Neural cell (in vitro differentiated cells): ENCODE data around the gene TFIP11. TPM values are rescaled to one million over a fixed set of nuclear protein-coding genes. Genes with fewer than 3 reads are reported as not detected.

ENCODE experiments used
- H2AFZ ChIP-seq: fragments of 200-600, 300-800 bp; sonication (generic), shearing (Covaris generic); 2 replicates; pipeline ENCODE4 v1.6.0; 2014; ENCODE audit warnings: low read depth, mild to moderate bottlenecking, antibody characterized with exemption, low read length, moderate library complexity
- H3F3A ChIP-seq: fragments of 200-600 bp; shearing (Covaris generic); 2 replicates; pipeline ENCODE4 v1.6.1; 2016; ENCODE audit warnings: mild to moderate bottlenecking, moderate library complexity, mixed read lengths, antibody characterized with exemption, low read length; ENCODE audit not compliant: insufficient read depth, poor library complexity, severe bottlenecking
- H3K27ac ChIP-seq: fragments of 200-600, 300-800 bp; sonication (generic), shearing (Covaris generic); 2 replicates; pipeline ENCODE4 v1.5.1; 2014; ENCODE audit warnings: mild to moderate bottlenecking, low read length, moderate library complexity
- H3K27me3 ChIP-seq: fragments of 300-800, 200-600 bp; sonication (generic), shearing (Covaris generic); 2 replicates; pipeline ENCODE4 v1.6.0; 2014; ENCODE audit warnings: mild to moderate bottlenecking, low read depth, low read length, moderate library complexity; ENCODE audit not compliant: insufficient read depth
- H3K36me3 ChIP-seq: fragments of 300-800, 200-600 bp; sonication (generic), shearing (Covaris generic); 2 replicates; pipeline ENCODE4 v1.5.1; 2014; ENCODE audit warnings: mild to moderate bottlenecking, antibody characterized with exemption, low read length, moderate library complexity; ENCODE audit not compliant: insufficient read depth
- H3K4me2 ChIP-seq: fragments of 300-800, 200-600 bp; sonication (generic), shearing (Covaris generic); 2 replicates; pipeline ENCODE4 v1.6.0; 2014; ENCODE audit warnings: mild to moderate bottlenecking, low read length
- H3K4me3 ChIP-seq: fragments of 300-800, 200-600 bp; sonication (generic), shearing (Covaris generic); 2 replicates; pipeline ENCODE4 v1.5.1; 2014; ENCODE audit warnings: mild to moderate bottlenecking, low read length, moderate library complexity
- H3K79me2 ChIP-seq: fragments of 200-600 bp; shearing (Covaris generic); replicated peaks from 2 replicates; pipeline ENCODE4 v1.6.0; 2014; ENCODE audit warnings: mild to moderate bottlenecking, low read length, moderate library complexity; ENCODE audit not compliant: insufficient read depth
- H3K9ac ChIP-seq: fragments of 300-800, 200-600 bp; sonication (generic), shearing (Covaris generic); 2 replicates; pipeline ENCODE4 v1.6.1; 2016; ENCODE audit warnings: mild to moderate bottlenecking, low read length, mixed read lengths
- H3K9me2 ChIP-seq: fragments of 200-600 bp; shearing (Covaris generic); 2 replicates; pipeline ENCODE4 v1.6.1; 2016; ENCODE audit warnings: mild to moderate bottlenecking, low read length, mixed read lengths; ENCODE audit not compliant: insufficient read depth
- H3K9me3 ChIP-seq: fragments of 200-600, 300-800 bp; sonication (generic), shearing (Covaris generic); 2 replicates; pipeline ENCODE4 v1.6.1; 2016; ENCODE audit warnings: mild to moderate bottlenecking, mixed run types, low read length, moderate library complexity, mixed read lengths
- H4K20me1 ChIP-seq: fragments of 200-600 bp; shearing (Covaris generic); 2 replicates; pipeline ENCODE4 v1.6.1; 2016; ENCODE audit warnings: mild to moderate bottlenecking, mixed run types; ENCODE audit not compliant: insufficient read depth
- EP300 ChIP-seq: fragments of 450-650 bp; conservative IDR thresholded peaks from 2 replicates; pipeline ENCODE4 v1.6.1; 2014; ENCODE audit warnings: antibody characterized with exemption, mild to moderate bottlenecking, moderate library complexity; ENCODE audit not compliant: poor library complexity, severe bottlenecking
- EZH2 ChIP-seq: fragments of 200-600, 300-800 bp; shearing (Covaris generic), sonication (generic); IDR thresholded peaks from 2 replicates; pipeline ENCODE4 v1.6.1; 2014; ENCODE audit warnings: antibody characterized with exemption, low read length, borderline replicate concordance, mild to moderate bottlenecking; ENCODE audit not compliant: insufficient read depth, poor library complexity, severe bottlenecking
- MXI1 ChIP-seq: fragments of 450-650 bp; conservative IDR thresholded peaks from 2 replicates; pipeline ENCODE4 v1.6.1; 2014; ENCODE audit warnings: antibody characterized with exemption, mild to moderate bottlenecking; ENCODE audit not compliant: poor library complexity, severe bottlenecking
- POLR2AphosphoS5 ChIP-seq: IDR thresholded peaks from 2 replicates; pipeline ENCODE4 v1.6.1; 2012
- RAD21 ChIP-seq: fragments of 450-650 bp; conservative IDR thresholded peaks from 2 replicates; pipeline ENCODE4 v1.6.1; 2014; ENCODE audit warnings: antibody characterized with exemption, mild to moderate bottlenecking, moderate library complexity
- REST ChIP-seq: IDR thresholded peaks from 2 replicates; pipeline ENCODE4 v1.6.1; 2012; ENCODE audit warnings: borderline replicate concordance
- SMC3 ChIP-seq: fragments of 450-650 bp; conservative IDR thresholded peaks from 2 replicates; pipeline ENCODE4 v1.6.1; 2014; ENCODE audit warnings: antibody characterized with exemption, mild to moderate bottlenecking, moderate library complexity; ENCODE audit not compliant: poor library complexity
- TAF1 ChIP-seq: IDR thresholded peaks from 2 replicates; pipeline ENCODE4 v1.6.1; 2012; ENCODE audit warnings: low read depth
- polyA plus RNA-seq: library from polyadenylated mRNA; depleted of rRNA; stranded (reverse); fragments of >200 nt; gene quantifications from 2 replicates; pipeline ENCODE4 v1.2.3, GENCODE V29; 2014
- TF ChIP-seq, protein P1 (sequence below): fragments of 450-650 bp; IDR thresholded peaks from 2 replicates; pipeline ENCODE4 v1.5.1; 2014; ENCODE audit warnings: antibody characterized with exemption, mild to moderate bottlenecking, moderate library complexity; ENCODE audit not compliant: poor library complexity, severe bottlenecking

TFIP11 gene
- polyA plus RNA-seq, 1 donor from 2014 or later: 49.8 TPM

DNA sequence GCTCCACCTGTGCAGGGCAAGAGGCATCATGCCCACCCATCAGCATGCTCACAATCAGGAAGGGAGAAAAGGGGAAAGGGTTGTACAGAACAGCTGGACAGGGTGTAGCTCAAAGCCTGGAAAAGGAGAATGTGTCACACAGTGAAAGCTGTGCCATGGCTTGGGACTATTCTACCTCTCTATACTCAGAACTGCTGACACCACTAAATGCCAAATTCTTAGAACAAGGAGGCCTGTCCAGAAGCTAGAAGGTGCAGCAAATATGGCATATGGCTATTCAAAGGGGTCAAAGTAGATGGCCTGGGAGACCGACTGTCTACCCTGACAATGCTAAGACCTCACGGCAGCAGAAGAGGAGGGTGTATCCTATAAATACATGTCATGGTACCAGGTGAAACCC is 41.5 kb downstream of the TFIP11 start:
- Histone ChIP-seq H3F3A (no peaks in the 10 kb centered on the region), H2AFZ (no peak overlapping the region), H3K27ac (no peak overlapping the region), H3K27me3 (no peaks in the 10 kb centered on the region), H3K9me2 (no peaks in the 10 kb centered on the region), H3K9me3 (no peaks in the 10 kb centered on the region), H3K36me3 (peaks cover 3% of the 10 kb centered on the region), H3K79me2 (no peaks in the 10 kb centered on the region), H3K9ac (no peak overlapping the region), H4K20me1 (no peaks in the 10 kb centered on the region), H3K4me2 (no peak overlapping the region), H3K4me3 (no peak overlapping the region)
- TF ChIP-seq SMC3: no peak
- TF ChIP-seq, protein P1, sequence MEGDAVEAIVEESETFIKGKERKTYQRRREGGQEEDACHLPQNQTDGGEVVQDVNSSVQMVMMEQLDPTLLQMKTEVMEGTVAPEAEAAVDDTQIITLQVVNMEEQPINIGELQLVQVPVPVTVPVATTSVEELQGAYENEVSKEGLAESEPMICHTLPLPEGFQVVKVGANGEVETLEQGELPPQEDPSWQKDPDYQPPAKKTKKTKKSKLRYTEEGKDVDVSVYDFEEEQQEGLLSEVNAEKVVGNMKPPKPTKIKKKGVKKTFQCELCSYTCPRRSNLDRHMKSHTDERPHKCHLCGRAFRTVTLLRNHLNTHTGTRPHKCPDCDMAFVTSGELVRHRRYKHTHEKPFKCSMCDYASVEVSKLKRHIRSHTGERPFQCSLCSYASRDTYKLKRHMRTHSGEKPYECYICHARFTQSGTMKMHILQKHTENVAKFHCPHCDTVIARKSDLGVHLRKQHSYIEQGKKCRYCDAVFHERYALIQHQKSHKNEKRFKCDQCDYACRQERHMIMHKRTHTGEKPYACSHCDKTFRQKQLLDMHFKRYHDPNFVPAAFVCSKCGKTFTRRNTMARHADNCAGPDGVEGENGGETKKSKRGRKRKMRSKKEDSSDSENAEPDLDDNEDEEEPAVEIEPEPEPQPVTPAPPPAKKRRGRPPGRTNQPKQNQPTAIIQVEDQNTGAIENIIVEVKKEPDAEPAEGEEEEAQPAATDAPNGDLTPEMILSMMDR: no peak
- TF ChIP-seq RAD21: no peak
- TF ChIP-seq REST: no peak
- TF ChIP-seq EZH2: no peak
- TF ChIP-seq TAF1: no peak
- no peak for TF ChIP-seq MXI1
- TF ChIP-seq EP300: no peak
- no peak for TF ChIP-seq POLR2AphosphoS5

- Histone ChIP-seq H3K27ac (no peak overlapping the region), H3K4me2 (no peak overlapping the region), H3K4me3 (no peak overlapping the region), H3K36me3 (peaks cover 13% of the 10 kb centered on the region), H2AFZ (no peak overlapping the region), H3F3A (no peaks in the 10 kb centered on the region), H3K27me3 (no peaks in the 10 kb centered on the region), H3K9ac (no peak overlapping the region), H4K20me1 (no peaks in the 10 kb centered on the region), H3K9me3 (no peaks in the 10 kb centered on the region), H3K79me2 (no peaks in the 10 kb centered on the region), H3K9me2 (no peaks in the 10 kb centered on the region)
- TF ChIP-seq SMC3 (no peak), EZH2 (no peak), REST (no peak), POLR2AphosphoS5 (no peak), MXI1 (no peak), RAD21 (no peak), EP300 (no peak), TAF1 (no peak)
- TF ChIP-seq, protein P1: no peak
These were observed 46.1 kb downstream of the TFIP11 start for GRCh38 chr22:26466196-26466595.
